Keratinocyte (primary cell): Measurements from ENCODE around the gene MEGF11.

Source experiments
- EZH2 ChIP-seq: IDR thresholded peaks from one replicate; pipeline ENCODE4 v1.6.1; 2012; ENCODE audit warnings: inconsistent platforms, mild to moderate bottlenecking, low read length, moderate library complexity
- TF ChIP-seq, protein P1 (sequence below), 3 experiments: IDR thresholded peaks in 1 of 3; conservative IDR thresholded peaks in 1 of 3; optimal IDR thresholded peaks in 1 of 3; 2 replicates in 2 of 3; 3 replicates in 1 of 3; pipeline versions ENCODE3 to v1.5.1; 2011; ENCODE audit warnings: low read length in 3 of 3, mild to moderate bottlenecking in 3 of 3, moderate library complexity in 2 of 3, control low read depth in 1 of 3, inconsistent platforms in 1 of 3; ENCODE audit not compliant: insufficient read depth in 2 of 3; ENCODE audit errors: extremely low read depth in 1 of 3

- TF ChIP-seq EZH2: no peak
- TF ChIP-seq, protein P1, sequence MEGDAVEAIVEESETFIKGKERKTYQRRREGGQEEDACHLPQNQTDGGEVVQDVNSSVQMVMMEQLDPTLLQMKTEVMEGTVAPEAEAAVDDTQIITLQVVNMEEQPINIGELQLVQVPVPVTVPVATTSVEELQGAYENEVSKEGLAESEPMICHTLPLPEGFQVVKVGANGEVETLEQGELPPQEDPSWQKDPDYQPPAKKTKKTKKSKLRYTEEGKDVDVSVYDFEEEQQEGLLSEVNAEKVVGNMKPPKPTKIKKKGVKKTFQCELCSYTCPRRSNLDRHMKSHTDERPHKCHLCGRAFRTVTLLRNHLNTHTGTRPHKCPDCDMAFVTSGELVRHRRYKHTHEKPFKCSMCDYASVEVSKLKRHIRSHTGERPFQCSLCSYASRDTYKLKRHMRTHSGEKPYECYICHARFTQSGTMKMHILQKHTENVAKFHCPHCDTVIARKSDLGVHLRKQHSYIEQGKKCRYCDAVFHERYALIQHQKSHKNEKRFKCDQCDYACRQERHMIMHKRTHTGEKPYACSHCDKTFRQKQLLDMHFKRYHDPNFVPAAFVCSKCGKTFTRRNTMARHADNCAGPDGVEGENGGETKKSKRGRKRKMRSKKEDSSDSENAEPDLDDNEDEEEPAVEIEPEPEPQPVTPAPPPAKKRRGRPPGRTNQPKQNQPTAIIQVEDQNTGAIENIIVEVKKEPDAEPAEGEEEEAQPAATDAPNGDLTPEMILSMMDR (optimal IDR thresholded peaks at IDR 0.05 in 1 of 3, IDR thresholded peaks at IDR 0.05 in 1 of 3, conservative IDR thresholded peaks at IDR 0.05 in 1 of 3; ENCODE audit: extremely low read depth in 1 of 3, insufficient read depth in 2 of 3, low read length in 3 of 3): no peak
These were observed 352.2 kb downstream of the MEGF11 start for GRCh38 chr15:65901336-65901735.
